Superior temporal gyrus (tissue), 1 donor: ENCODE data around the gene B4GALNT3.

Experiments
- DNase-seq: peaks from one replicate; pipeline ENCODE4 v3.0.0-alpha.2; 2016; ENCODE audit errors: extremely low spot score

B4GALNT3 gene

GRCh38 chr12:538731-539539, 79.2 kb downstream of the B4GALNT3 start:
- DNase-seq, result no peak

DNA sequence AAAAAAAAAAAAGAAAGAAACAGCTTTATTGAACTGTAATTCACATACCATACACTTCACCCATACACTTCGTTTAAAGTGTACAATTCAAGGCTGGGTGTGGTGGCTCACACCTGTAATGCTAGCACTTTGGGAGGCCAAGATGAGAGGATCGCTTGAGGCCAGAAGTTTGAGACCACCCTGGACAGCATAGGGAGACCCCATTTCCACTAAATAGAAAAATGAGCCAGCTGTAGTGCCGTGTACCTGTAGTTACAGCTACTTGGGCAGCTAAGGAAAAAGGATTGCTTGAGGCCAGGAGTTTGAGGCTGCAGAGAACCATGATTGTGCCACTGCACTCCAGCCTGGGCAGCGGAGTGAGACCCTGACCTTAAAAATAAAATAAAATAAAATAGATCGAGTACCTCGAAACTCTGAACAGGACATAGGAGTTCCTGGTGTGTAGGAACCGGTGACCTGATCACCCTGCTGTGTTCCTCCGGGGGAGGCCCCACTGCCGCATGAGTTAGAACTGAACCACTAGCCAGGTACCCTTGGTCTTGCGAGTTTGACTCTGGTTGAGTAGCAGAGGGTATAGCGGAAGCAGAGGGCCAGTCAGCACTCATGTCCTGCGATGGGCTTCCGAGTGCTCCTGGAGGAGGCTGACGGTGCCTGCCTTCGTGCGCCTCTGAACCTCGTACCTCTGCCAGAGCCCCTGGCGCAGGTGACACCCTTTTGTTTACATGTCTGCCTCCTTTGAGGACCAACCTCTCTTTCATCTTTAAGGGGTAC, 80.0 kb downstream of the B4GALNT3 start:
- no peak for DNase-seq

- no peak for DNase-seq
Measured at GRCh38 chr12:541676-542324, 82.1 kb downstream of the B4GALNT3 start.

DNA sequence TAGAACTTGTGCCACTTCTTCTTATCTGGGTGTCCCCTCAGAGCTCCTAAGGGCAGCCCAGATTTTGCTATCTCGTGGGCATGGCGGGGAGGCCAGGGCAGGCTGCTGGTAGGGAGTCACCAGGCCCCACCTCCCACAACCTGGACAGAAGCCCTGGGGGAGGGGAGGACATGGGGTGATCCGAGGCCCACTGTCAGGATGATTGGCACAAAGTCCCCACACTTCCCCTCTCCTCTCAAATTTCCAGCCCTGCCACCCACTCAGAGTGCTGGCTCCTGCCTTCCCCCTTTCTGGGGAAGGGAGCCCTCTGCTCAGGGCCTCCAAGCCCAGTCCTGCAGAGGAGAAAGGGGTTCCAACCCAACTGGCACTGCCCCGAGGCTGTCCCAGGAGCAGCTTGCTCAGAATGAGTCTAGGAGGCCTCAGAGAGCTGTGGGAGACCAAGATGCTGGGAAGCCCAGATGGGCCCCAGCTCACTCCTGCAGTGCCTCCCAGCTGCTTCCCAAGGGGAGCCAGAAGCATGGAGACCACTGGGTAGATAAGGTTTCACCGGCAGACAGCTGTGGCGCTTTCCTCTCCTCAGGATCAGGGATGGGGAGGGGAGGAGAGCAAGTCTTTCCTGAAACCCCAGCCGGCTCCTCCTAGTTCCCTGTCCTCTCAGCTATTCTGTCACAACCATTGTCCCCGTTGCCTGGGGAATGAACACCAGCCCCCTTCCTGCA, 82.8 kb downstream of the B4GALNT3 start:
- DNase-seq, result no peak

- DNase-seq, result no peak
Measured at GRCh38 chr12:543114-543451, 83.3 kb downstream of the B4GALNT3 start.

GRCh38 chr12:544142-544541, 84.4 kb downstream of the B4GALNT3 start:
- no peak for DNase-seq

GRCh38 chr12:544941-545635, 85.3 kb downstream of the B4GALNT3 start:
- no peak for DNase-seq

- DNase-seq, result no peak
Measured at GRCh38 chr12:545835-546234, 86.1 kb downstream of the B4GALNT3 start.

- DNase-seq, result no peak
Measured at GRCh38 chr12:546265-546919, 86.7 kb downstream of the B4GALNT3 start.

GRCh38 chr12:546920-547845, 87.4 kb downstream of the B4GALNT3 start:
- DNase-seq, result peak; percentile 79

DNA sequence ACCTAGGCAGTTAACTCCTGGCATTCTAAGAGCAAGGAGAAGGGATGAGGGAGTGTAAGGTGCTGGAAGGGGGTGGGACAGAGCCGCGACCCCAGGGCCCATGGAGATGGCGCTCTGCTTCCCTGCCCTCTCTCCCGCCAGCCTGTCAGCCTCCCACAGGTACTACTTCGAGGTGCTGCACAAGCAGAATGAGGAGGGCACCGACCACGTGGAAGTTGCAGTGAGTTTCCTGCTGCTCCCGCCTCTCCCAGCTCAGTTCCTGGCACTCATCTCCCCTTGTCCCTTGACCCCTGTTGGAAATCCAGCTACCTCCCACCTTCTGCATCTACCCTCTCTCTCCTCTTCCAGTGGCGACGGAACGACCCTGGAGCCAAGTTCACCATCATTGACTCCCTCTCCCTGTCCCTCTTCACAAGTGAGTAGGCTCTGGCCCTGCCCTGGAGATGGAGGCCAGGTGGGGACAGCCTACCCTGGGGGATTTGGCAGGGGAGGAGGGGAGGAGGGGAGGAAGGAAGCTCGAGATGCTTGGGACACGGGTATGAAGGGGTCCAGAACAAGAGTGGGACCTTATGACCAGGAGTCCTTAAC, 88.2 kb downstream of the B4GALNT3 start:
- DNase-seq, result no peak

GRCh38 chr12:549476-550082, 89.8 kb downstream of the B4GALNT3 start:
- DNase-seq, result no peak

DNA sequence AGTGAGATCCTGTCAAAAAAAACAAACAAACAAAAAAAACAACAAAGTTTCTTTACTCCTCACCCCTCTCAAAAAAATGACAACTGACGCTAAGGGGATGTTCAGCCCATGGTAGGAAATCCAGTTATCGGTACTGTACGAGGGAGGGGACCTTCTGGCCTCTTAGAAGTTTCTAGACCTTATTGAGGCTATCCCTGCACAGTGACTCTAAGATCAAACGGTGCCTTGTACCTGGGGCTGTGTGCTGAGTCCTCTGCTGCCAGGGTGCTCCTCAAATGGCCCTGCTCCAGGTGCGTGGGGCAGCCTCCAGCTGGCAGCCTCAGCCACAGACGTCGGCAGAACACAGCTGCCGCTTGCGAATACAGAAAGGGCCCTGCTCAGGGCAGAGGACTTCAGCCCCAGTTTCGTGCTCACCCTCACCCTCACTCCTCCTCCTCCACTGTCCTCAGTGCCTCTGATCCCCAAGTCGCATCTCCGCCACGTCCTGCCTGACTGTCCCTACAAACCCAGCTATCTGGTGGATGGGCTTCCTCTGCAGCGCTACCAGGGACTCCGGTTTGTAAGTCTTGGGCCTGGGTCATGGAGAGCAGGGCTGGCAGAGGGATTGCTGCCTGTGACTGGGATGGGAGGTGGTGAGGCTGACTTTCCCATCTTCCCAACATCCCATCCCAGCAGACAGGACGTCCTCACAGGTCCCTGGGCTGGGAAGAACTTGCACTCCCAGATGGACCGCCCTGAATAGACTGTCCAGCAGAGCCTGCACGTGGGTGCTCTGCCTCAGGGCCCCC, 90.9 kb downstream of the B4GALNT3 start:
- no peak for DNase-seq

GRCh38 chr12:552466-552865, 92.7 kb downstream of the B4GALNT3 start:
- DNase-seq, result no peak

GRCh38 chr12:553216-554000, 93.7 kb downstream of the B4GALNT3 start:
- no peak for DNase-seq

GRCh38 chr12:554001-554285, 94.2 kb downstream of the B4GALNT3 start:
- no peak for DNase-seq

- no peak for DNase-seq
Measured at GRCh38 chr12:556498-556897, 96.8 kb downstream of the B4GALNT3 start.

GRCh38 chr12:558580-558979, 98.8 kb downstream of the B4GALNT3 start:
- no peak for DNase-seq
